NCI-H1930 (cell line): ENCODE results near the gene PHLPP1.

ENCODE experiments used
- DNase-seq, 2 experiments: peaks; one replicate each; lab custom pipeline; 2025; lab: John Stamatoyannopoulos, UW

Gene PHLPP1

GRCh38 chr18:62850619-62851306 lies 135.4 kb downstream of the PHLPP1 start:
- DNase-seq, result no peak

- no peak for DNase-seq
Measured at GRCh38 chr18:62852851-62853250, 137.5 kb downstream of the PHLPP1 start.

- no peak for DNase-seq
Measured at GRCh38 chr18:62856294-62856693, 141.0 kb downstream of the PHLPP1 start.

DNA sequence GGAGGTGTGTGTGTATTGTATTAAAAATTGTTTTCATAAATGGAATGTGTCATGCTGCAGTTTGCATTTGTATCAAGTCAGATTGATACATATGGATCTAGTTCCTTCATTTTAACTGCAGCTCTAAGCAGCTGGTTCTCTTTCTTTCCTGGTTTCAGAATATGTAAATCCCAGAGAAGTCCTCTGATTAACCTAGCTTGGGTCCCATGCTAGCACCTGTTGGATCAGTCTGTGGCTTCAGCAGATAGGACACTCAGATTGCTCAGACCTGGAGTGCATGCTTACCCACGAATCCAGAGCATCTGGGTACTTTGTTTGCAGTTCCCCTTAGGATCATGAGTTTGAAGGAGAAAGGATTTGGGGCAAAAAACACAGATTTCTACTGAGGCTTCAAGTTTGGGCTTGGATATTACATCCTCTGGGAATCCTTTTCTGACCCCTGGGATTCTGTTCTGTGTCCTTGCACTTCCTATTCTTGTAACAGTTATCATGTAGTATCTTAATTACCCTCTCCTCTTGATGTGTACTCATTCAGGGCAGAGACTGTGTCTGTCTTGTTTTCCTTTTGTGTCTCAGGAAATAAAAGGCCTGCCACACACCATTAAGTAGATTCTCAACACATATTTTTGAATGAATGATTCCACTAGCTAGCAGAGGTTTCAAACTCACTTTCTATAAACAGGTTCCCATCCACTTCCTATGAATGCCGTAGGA lies 142.1 kb downstream of the PHLPP1 start:
- no peak for DNase-seq

GRCh38 chr18:62860062-62860461 lies 144.7 kb downstream of the PHLPP1 start:
- DNase-seq, result no peak

DNA sequence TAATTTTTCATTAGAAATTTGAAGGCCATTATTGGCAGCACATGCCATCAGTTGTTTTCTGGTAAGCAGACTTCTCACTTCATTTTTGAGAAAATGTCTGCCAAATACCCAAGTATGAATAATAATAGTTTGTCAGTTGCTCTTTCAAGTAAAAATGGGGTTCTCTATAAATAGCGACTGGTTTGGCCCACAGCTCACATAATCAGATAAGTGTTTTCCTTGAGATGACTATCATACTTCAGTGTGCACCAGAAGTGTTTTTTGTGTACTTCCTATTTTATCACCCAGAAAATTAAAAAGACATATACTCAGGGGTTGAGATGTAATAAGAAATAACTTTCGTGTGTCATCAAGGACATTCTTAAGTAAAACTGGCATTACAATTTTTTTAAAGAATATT lies 147.1 kb downstream of the PHLPP1 start:
- DNase-seq, result no peak

GRCh38 chr18:62863579-62864001 lies 148.2 kb downstream of the PHLPP1 start:
- no peak for DNase-seq

DNA sequence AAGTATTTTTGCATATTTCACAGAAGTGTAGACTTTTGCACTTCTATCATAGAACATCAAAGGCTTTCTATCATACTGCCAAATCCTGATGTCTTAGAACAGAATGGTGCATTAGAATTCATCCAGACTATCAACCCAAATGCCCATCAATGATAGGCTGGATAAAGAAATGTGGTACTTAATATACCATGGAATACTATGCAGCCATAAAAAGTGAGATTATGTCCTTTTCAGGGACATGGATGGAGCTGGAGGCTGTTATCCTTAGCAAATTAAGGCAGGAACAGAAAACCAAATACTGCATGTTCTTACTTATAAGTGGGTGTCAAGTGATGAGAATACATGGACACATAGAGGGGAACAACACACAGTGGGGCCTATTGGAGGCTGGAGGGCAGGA lies 150.2 kb downstream of the PHLPP1 start:
- DNase-seq, result no peak

GRCh38 chr18:62867534-62867933 lies 152.2 kb downstream of the PHLPP1 start:
- DNase-seq, result no peak

GRCh38 chr18:62868645-62869044 lies 153.3 kb downstream of the PHLPP1 start:
- DNase-seq, result no peak

GRCh38 chr18:62870643-62871042 lies 155.3 kb downstream of the PHLPP1 start:
- DNase-seq, result no peak

DNA sequence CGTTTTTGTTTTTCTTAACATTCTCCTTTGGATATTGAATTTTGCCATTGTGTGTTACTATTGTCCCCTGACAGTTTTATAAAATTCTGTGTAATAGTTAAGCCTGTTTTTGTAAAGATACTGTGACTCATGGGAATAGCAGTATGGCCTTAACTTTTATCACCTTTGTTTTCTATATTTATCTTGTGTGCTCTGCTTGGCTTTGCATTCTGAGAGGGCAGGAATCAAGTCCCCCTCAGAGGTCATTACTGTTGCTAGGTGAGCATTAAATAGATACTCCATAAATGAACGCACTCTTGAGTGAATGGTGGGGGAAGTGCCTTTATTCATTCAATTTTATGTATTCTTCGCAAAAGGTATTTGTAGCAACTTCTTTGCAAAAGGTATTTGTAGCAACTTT lies 160.0 kb downstream of the PHLPP1 start:
- no peak for DNase-seq

- no peak for DNase-seq
Measured at GRCh38 chr18:62876111-62876510, 160.8 kb downstream of the PHLPP1 start.

DNA sequence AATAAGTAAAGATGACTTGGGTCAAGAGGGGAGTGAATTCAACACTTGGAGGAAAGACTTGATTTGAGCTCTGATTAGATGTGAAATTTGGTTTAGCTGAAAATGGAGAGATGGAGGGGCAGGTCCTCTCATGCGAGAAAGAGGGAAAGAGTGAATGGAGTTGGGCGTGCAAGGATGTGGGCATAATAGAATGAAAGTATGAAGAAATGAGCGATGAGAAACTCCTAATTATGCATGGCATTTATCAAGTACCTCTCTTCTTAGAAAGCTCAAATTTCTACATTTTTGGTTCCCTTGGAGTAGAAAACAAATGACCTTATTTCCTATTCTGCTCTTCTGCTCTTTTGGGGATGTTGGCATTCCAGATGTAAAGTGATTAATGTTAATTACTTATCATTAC lies 161.5 kb downstream of the PHLPP1 start:
- no peak for DNase-seq

GRCh38 chr18:62877411-62878221 lies 162.3 kb downstream of the PHLPP1 start:
- DNase-seq, result no peak

DNA sequence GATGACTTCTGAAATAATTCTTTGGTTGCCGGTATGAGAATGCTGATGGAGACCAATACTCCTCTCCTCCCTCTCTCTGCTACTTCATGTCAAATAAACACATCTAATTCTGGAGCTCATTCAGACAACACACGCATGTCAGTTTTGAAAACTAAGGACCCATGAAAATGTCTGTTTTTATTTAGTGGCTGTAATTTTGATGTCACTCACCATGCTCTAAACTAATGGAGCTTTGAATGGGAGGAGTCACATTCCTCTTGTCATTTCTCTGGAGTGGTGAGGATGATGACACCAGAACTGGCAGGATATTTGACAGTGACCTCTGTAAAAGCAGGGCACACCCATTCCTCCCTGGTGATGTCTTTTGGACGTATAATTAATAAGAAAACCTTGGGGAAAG lies 163.0 kb downstream of the PHLPP1 start:
- DNase-seq, result no peak

DNA sequence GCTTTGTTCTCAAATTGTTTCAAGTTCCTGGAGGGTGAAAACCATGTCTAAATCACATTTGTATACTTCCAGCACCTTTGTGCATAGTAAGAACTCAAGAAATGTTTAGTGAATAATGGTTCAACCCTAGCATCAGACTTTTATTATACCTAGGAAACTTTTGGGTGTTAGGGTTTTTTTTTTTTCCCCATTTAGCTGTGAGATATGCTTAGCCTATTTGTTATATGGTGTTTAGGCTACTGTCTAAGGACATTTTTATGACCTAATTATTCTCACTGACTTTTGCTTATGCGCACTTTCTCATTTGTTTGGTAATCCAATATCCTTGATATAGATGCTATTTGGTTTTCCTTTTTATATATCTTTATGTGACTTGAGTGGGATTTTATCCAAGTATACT lies 164.7 kb downstream of the PHLPP1 start:
- no peak for DNase-seq

GRCh38 chr18:62880673-62881364 lies 165.5 kb downstream of the PHLPP1 start:
- DNase-seq, result no peak

DNA sequence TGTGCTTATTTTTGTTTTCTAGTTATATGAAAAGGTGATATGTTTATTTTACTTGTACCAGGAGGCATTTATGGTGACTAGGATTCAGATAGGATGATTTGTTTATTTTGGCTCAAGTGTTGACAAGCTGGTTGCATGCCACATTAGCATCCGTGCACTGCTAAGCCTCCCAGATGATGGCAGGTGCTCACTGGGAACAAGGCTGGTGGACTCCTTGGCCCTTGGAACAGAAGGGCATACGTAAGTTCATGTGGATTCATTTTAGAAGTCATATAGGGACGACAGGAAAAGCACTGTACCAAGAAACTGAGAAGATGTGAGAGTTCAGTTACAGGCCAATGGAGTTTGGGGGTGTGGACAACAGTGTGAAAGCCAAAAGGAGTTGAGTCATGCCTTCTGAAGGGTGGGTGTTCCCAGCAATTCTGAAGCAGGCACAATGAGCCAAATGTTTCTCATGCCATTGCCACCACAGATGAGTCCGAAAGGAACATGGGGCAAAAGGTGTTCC lies 166.2 kb downstream of the PHLPP1 start:
- peak in 1 of 2 experiments; percentile 34 for DNase-seq

- peak; percentile 58 to 64 for DNase-seq
Measured at GRCh38 chr18:62883937-62884735, 168.8 kb downstream of the PHLPP1 start.

DNA sequence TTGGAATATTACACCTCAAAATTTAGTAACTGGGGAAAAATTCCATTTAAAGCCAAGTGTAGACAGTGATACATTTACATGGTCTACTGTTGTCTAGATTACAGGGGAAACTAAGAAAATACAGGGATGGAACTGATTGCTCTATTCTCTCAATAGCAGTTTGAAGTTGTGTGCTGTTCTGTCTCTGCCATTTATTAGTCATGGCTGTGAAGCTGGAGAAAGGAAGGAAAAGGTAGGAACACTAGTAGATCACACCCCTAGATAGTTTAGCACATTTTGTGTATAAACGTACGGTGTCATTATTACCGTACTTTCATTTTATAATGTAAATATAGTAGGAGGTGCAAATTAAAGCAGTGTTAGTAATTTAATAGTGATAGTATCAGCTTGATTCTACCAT lies 170.5 kb downstream of the PHLPP1 start:
- no peak for DNase-seq
